Activated CD4-positive, alpha-beta T cell treated with anti-CD3 and anti-CD28 coated beads, Interleukin-2, amount 50 U/mL, for 16 hours (primary cell): ENCODE results near the gene ZNF440.
"Not testable (repeated sequence)": the region's sequence is repeated elsewhere in the genome, so short reads cannot be mapped to it uniquely, and the experiment has no call there.

Experiments used
- DNase-seq: peaks from one replicate; pipeline ENCODE4 v3.0.0-alpha.2; 2020

Gene ZNF440

DNA sequence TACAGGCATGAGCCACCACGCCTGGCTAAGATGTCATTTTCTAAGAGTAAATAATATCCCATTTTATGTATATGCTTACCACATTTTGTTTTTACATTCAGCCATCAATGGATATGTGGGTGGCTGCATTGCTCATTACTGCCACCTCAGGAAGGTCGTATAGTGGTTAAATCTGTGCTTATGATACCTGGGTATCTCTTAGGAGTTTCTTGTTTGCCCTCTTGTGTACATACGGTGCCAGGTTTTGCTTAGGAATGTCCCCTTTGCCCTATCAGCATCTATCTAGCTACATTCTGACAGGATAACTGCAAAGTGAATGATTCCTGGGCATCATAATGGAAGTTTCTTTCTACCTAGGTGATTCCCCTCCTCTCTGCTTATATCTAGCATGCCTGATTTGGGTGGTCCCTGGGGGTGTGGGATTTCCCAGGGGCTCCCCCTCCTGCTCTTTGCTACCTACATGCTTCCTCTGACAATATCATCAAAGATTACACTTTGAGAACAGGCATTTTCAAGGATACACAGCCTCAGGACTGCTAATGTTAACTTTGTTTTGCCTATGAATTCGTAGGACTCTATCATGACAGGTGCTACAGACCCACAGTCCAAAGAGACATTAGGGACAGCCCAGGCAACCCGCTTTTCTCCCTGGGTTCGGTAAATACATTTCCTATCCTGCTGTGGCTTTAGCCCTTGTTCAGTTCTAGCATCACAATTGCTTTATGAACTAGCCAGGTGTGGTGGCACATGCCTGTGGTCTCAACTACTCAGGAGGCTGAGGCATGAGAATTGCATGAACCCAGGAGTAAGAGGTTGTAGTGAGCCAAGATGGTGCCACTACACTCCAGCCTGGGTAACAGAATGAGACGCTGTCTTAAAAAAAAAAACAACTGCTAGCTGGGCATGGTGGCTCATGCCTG is 15.1 kb downstream of the ZNF440 start:
- DNase-seq: not testable (repeated sequence)

DNA sequence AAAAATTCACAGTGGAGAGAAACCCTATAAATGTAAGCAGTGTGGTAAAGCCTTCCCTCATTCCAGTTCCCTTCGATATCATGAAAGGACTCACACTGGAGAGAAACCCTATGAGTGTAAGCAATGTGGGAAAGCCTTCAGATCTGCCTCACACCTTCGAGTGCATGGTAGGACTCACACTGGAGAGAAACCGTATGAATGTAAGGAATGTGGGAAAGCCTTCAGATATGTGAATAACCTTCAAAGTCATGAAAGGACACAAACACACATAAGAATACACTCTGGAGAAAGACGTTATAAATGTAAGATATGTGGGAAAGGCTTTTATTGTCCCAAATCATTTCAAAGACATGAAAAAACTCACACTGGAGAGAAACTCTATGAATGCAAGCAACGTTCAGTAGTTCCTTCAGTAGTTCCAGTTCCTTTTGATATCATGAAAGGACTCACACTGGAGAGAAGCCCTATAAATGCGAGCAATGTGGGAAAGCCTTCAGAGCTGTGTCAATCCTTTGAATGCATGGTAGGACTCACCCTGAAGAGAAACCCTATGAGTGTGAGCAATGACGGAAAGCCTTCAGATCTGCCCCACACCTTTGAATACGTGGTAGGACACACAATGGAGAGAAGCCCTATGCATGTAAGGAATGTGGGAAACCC is 18.3 kb downstream of the ZNF440 start:
- DNase-seq: no peak

DNA sequence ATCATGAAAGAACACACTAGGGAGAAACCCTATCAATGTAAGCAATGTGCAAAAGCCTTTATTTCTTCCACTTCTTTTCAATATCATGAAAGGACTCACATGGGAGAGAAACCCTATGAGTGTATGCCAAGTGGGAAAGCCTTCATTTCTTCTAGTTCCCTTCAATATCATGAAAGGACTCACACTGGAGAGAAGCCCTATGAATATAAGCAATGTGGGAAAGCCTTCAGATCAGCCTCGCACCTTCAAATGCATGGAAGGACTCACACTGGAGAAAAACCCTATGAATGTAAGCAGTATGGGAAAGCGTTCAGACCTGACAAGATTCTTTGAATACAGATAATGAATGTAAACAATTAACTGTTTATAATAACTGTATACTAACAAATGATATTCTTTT is 19.5 kb downstream of the ZNF440 start:
- DNase-seq: no peak

DNA sequence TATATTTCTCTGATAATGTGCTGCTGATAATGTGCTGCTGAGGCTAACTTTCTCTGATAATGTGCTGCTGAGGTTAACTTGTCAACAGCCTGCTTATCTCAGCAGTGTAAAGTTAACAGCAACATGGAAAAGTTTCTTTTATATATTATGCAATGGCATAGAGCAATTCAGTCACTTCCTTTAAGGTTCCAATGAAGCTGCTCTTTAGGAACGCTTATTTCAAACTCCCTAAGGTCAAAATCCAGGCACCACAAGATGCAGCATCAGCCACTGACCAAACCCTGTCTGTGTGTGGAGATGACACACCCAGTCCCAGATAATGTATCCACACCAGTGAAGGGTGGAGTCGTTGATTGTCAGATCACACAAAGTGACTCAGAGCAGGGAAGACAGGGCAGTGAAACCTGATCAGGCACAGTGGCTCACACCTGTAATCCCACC is 21.6 kb downstream of the ZNF440 start:
- not testable (repeated sequence) for DNase-seq

DNA sequence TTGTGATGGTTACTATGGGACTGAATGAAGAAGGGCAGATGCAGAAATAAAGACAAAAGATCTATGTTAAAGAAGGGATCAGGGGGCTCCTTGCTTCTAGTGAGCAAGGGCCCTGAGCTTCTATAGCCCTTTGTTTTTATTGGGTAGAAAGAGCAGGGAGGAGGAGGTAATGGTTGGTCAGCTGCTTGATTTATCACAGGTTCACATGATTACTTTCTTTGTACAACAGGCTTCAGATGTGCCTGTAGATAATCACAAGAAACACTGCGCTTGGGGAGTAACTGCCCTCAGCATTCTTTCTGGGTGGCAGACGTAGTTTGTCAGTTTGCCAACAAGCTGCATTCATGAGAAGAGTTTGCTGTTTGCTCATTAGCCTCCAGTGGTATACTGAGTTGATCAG is 29.6 kb downstream of the ZNF440 start:
- no peak for DNase-seq

DNA sequence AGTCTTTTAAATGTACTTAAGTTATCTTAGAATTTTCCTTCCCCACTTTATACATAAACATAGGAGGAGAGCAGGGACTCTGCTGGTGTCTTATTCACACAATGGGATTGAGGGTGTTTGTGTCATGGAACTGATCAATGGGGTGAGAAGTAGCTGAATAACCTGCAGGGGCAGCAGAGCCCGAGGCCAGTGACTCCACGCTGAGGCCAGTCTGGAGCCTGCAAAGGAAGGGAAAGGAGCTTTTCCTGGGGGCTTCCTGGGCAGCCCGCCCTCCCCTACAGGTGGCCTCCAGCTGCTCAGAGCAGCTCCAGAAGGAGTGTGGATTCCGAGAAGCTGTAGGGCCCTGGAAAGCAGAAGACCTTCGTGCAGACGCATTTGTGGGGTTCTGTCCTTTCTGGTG is 33.5 kb downstream of the ZNF440 start:
- DNase-seq: not testable (repeated sequence)

DNA sequence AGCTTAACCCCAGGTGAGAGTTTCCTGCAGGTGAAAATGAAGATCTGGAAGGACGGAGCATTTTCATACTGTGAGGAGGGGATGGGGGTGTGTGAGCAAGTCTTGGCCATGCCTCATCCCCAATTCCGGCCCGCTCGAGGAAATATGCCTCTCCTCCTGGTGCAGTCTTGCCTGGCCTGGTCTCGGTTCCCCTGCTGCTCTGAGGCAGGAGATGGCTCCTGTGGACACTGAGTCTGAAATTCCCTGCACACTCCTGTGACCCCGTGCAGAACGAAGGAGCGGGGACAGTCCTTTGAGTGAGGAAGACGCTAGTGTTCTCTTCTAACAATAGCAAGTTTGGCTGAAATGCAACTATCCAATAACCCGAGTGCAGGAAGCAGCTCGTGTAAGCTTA is 34.1 kb downstream of the ZNF440 start:
- no peak for DNase-seq

DNA sequence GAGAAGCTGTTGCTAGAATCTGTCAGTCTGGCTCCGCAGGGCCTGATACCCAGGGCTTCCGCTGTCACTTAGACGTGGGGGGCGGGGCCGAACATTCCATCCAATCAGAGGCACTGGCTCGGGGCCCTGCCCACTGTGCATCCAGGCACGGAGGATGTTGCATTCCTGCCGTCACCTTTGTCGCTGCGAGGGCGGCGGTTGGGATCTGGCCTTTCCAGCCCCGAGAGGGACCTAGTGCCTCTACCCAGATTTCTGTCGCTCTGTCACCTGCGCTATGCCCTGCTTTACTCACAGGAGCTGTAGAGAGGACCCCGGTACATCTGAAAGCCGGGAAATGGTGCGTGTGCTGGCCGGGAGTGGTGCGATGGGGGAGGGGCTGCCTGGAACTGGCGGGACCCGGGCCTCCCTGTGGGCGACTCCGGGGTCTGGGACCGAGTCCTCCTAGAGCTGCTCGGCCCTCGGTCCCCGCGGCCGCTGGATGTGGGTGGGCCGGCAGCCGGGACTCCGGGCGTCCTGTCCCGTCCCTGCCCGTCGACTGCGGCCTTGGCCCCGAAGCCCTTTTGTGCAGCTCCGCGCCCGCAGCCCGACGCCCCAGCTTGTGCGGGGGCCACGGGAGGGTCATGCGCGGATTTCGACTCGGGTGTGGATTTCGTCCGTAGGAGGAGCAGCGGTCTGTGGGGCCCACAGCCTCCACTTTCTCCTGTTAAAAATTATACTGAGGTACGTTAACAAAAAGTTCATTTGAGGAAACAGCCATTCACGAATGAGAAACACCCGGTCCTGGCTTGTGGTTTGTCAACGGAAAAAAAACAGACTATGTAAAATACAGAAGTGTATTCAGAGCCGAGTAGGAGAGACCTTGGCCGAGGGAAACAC is 34.8 kb downstream of the ZNF440 start, which contains the start of gene ZNF439:
Gene ZNF439 (plus strand): TSS at position 133 of the 876 bp plus-strand sequence. CDS start 142 bp downstream, at position 275.
- peak; percentile 52 for DNase-seq

DNA sequence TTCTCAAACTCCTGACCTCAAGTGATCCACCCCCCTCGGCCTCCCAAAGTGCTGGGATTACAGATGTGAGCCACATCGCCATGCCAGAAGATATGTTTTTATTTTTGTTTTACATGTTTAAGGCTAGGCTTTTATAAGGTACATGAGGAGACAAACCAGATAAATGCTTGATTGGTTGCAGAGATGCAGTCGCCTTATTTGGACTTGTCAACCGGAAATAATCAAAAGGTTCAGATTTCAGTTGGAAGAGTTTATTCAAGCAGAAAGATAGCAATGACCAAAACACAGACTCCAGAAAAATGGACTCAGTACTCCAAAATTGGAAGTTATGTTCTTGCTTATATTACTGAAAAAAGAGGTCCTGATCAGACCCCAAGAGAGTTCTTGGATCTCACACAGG is 36.2 kb downstream of the ZNF440 start:
- not testable (repeated sequence) for DNase-seq

DNA sequence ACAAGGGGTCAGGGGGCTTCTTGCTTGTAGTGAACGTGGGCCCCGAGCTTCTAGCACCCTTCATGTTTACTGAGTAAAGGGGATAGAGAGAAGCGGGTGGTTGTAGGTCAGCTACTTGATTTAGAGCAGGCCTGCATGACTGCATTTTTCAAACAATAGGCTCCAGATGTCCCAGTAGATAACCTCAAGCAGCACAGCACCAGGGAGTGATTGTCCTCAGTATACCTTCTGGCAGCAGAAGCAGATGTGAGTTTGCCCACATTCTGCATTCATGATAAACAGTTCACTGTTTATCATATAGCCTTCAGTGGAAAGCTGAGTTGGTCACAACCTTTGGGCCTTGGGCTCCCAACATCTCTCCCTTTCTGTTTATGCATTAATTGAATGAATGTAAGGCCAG is 39.3 kb downstream of the ZNF440 start:
- DNase-seq: no peak

DNA sequence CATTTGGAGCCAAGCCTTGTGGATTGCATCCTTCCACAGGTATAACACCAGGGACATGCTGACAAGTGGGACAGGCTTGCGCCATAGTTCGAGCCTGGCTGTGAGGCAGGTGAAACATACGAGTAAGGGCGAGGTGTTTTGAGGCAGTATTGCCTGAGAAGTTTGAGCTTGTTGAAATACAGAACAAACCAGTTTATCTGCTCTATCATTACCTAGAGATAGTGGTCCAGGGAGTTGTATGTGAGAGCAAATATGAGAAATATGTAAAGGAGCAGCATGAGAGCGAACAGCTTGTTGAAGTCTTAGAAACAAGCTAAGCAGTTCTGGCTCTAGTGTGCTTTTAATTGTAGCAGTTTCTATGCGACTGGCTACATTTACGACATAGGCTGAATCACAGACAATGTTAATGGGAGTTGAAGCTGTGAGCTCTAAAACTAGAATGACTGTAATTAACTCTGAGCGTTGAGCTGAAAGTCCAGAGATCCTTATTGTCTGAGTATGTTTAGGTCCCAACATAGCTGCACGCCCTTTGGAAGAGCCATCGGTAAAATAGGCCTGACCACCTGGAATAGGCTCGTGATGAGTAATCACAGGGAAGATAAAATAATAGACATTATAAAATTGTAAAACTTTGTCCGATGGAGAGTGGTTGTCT is 42.6 kb downstream of the ZNF440 start:
- no peak for DNase-seq

DNA sequence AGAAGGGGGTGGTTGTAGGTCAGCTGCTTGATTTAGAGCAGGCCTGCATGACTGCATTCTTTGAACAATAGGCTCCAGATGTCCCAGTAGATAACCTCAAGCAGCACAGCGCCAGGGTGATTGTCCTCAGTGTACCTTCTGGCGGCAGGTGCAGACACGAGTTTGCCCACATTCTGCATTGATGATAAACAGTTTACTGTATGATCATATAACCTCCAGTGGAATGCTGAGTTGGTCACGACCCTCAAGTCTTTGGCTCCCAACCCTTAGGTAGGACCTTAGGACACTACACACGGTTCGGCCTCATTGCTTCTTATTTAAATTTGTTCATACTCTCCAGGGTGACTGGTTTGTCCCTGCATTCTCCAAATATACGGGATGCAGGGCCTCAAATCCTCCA is 46.6 kb downstream of the ZNF440 start:
- DNase-seq: no peak

DNA sequence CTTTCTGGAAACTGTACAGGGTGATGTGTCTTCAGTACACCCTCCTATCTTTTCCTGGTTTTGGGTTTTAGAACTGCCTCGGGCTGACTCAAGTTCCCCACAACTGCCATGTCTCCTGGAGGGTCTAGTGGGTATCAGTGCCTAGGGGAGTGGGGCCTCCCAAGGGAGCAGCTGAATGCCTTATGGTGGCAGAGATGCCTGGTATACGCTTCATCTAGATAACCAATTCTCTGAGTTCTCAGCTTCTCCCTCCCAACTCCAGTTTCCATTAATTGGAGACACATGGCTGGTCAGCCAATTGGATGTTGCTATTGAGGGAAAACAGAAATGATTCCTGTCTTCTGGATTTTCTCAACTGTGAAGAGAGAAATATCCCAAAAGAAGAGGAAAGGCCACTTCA is 47.2 kb downstream of the ZNF440 start:
- no peak for DNase-seq

DNA sequence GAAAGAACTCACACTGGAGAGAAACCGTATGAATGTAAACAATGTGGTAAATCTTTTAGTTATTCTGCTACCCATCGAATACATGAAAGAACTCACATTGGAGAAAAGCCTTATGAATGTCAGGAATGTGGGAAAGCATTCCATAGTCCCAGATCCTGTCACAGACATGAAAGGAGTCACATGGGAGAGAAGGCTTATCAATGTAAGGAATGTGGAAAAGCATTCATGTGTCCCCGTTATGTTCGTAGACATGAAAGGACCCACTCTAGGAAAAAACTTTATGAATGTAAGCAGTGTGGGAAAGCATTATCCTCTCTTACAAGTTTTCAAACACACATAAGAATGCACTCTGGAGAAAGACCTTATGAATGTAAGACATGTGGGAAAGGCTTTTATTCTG is 53.7 kb downstream of the ZNF440 start:
- not testable (repeated sequence) for DNase-seq

DNA sequence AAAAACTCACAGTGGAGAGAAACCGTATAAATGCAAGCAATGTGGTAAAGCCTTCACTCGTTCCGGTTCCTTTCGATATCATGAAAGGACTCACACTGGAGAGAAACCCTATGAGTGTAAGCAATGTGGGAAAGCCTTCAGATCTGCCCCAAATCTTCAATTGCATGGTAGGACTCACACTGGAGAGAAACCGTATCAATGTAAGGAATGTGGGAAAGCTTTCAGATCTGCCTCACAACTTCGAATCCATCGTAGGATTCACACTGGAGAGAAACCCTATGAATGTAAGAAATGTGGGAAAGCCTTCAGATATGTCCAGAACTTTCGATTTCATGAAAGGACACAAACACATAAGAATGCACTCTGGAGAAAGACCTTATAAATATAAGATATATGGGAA is 54.1 kb downstream of the ZNF440 start:
- DNase-seq: no peak

DNA sequence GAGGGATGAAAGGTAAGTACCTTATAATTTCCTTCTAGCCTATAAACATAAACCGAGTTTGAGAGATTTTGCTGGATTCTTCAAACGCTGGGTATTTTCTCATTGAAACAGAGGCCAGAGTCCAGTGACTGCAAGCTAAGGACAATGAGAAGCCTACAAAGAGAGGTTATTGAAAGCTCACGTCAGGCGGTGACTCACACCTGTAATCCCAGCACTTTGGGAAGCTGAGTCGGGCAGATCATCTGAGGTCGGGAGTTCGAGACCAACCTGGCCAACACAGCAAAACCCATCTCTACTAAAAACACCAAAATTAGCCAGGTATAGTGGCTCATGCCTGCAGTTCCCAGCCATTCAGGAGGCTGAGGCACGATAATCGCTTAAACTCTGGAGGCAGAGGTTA is 58.6 kb downstream of the ZNF440 start:
- no peak for DNase-seq

DNA sequence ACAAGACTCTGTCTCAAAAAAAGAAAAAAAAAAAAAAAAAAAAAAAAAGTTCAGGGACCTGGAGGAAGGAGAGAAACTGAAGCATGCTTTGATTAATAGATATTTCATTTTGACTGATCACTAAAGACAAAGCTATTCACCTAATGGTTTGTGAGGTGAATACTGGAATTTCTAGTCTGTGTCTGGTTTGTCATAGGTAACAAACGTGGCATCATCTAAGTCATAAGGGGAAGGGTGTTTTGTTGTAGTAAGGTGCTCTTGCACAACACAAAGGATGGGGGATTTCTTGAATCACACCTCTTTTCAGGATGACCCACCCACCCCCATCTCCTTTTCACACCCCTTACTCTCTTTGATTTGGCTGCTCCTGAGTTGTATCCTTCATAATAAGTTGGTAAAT is 59.7 kb downstream of the ZNF440 start:
- DNase-seq: no peak

DNA sequence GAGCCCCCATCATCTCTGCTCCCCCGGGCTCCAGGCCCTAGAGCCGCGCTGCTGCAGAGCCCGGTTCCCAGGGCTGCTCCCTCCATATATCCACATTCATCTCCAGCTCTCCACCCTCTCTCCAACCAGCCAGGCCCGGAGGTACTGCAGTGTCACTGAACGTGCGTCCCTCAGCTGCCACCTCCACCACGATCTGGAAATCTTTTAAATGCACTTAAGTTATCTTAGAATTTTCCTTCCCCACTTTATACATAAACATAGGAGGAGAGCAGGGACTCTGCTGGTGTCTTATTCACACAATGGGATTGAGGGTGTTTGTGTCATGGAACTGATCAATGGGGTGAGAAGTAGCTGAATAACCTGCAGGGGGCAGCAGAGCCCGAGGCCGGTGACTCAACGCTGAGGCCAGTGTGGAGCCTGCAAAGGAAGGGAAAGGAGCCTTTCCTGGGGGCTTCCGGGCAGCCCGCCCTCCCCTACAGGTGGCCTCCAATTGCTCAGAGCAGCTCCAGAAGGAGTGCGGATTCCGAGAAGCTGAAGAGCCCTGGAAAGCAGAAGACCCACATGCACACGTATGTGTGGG is 65.7 kb downstream of the ZNF440 start:
- DNase-seq: peak; percentile 24

DNA sequence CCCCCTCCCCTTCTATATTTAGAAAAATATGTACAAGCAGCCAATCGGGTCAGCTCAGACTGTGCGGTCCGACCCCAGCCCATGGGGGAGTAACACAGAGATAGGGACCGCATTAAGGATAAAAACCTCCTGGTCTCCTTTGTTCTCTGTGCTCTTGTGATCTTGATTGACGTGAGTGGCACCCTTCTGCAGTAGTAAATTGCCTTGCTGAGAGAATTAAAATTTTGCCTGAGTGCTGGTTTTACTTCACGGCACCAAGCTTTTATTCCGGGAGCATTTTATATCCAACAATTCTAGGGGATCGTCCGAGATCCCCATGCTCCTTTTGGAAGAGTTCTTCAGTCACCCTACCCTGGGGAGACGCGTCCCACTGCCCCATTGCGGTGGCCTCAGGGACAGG is 66.5 kb downstream of the ZNF440 start:
- DNase-seq: no peak

DNA sequence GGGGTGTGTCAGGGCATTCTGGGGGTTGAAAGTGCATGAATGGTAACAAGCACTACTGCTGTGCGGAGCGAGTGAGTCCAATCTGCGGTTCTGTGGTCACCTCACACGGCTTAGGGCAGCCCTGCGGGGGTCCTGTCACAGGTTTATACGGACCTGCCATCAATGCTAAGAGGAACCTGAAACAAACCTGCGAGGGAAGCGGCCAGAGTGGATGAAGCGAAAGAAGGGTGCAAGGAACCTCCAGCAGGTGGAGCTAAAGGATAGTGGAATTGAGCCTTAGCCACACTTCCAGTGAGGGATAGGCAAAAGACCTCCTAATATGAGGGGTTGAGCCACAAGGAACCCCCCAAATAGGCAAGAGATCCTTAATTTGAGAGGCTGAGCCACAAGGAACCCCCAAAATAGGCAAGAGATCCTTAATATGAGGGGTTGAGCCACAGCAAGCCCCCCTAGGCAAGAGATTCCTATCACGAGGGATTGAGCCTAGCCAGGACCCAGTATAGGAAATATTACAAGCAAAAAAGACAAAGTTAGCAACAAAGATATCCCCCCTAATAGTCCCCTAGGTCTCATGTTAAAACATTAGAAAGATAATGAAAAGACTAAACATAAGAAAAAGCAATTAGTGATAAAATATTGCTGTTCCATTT is 67.2 kb downstream of the ZNF440 start:
- peak; percentile 52 for DNase-seq

DNA sequence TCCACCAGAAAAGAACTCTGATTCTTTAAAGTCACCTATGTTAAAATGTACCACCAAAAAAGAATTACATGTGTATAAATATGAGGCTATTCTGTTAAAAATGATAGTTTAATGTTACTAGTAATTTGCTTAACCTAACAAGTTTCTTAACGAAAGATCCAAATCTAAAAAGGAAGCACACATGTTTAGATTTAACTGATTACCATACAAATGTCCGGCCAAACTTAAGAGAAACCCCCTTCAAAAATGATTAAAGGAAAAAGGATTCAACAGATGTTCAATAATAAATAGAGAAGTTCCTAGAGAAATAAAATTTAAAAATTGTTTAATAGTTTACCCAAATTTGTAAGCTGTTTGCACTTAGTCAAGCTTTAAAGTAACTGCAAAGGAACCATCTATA is 68.5 kb downstream of the ZNF440 start:
- no peak for DNase-seq
